ENCODE measurements around the gene RFC5. TPM values are rescaled to one million over a fixed set of nuclear protein-coding genes. Genes with fewer than 3 reads are reported as not detected.

Gene RFC5
- total RNA-seq, 1 donor from 2014 or later = 8.3 TPM

- peaks cover 37% of the 10 kb centered on the region for H3K36me3 Mint-ChIP-seq (ENCODE audit: low read depth, unreplicated experiment)
- peak overlapping the region; percentile 79 for H3K4me3 Mint-ChIP-seq (ENCODE audit: unreplicated experiment)
- H3K4me1 Mint-ChIP-seq (ENCODE audit: unreplicated experiment) = peaks cover 56% of the 10 kb centered on the region
- H3K9me3 Mint-ChIP-seq (ENCODE audit: unreplicated experiment) = no peaks in the 10 kb centered on the region
- peak overlapping the region; percentile 98 for H3K27ac Mint-ChIP-seq (ENCODE audit: unreplicated experiment)
- H3K27me3 Mint-ChIP-seq (ENCODE audit: unreplicated experiment) = peaks cover 29% of the 10 kb centered on the region
- TF ChIP-seq, protein P1, sequence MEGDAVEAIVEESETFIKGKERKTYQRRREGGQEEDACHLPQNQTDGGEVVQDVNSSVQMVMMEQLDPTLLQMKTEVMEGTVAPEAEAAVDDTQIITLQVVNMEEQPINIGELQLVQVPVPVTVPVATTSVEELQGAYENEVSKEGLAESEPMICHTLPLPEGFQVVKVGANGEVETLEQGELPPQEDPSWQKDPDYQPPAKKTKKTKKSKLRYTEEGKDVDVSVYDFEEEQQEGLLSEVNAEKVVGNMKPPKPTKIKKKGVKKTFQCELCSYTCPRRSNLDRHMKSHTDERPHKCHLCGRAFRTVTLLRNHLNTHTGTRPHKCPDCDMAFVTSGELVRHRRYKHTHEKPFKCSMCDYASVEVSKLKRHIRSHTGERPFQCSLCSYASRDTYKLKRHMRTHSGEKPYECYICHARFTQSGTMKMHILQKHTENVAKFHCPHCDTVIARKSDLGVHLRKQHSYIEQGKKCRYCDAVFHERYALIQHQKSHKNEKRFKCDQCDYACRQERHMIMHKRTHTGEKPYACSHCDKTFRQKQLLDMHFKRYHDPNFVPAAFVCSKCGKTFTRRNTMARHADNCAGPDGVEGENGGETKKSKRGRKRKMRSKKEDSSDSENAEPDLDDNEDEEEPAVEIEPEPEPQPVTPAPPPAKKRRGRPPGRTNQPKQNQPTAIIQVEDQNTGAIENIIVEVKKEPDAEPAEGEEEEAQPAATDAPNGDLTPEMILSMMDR (IDR thresholded peaks at IDR 0.05; ENCODE audit: unreplicated experiment) = no peak
- no peak for DNase-seq (ENCODE audit: low spot score)
Observed at GRCh38 chr12:118063576-118064391, 47.3 kb downstream of the RFC5 start.

- peaks cover 25% of the 10 kb centered on the region for H3K27me3 Mint-ChIP-seq (ENCODE audit: unreplicated experiment)
- TF ChIP-seq, protein P1 (IDR thresholded peaks at IDR 0.05; ENCODE audit: unreplicated experiment) = peak; percentile 20
- H3K9me3 Mint-ChIP-seq (ENCODE audit: unreplicated experiment) = no peaks in the 10 kb centered on the region
- peaks cover 39% of the 10 kb centered on the region for H3K36me3 Mint-ChIP-seq (ENCODE audit: low read depth, unreplicated experiment)
- peak overlapping the region; percentile 47 for H3K4me3 Mint-ChIP-seq (ENCODE audit: unreplicated experiment)
- H3K27ac Mint-ChIP-seq (ENCODE audit: unreplicated experiment) = peak overlapping the region; percentile 98
- H3K4me1 Mint-ChIP-seq (ENCODE audit: unreplicated experiment) = peaks cover 51% of the 10 kb centered on the region
- peak; percentile 27 for DNase-seq (ENCODE audit: low spot score)
Observed at GRCh38 chr12:118064608-118065007, 48.1 kb downstream of the RFC5 start.

DNA sequence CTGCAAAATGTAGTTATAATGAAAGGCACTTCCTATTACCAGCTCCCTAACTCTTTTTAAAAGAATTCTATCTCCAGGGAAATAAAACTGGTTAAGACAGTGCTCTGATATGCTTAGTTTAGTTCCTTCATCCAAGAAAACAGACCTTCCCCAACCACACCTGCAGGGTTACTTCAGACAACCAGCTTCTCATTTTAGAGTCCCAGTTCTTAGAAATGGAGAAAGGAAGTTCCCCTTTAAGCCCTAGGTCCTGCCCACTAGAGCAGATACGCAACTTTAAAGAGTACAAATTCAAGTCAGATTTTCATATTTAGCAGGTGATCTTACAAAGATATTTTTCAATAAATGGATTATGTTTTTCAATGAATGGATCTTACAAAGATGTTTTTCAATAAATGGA, 48.9 kb downstream of the RFC5 start:
- H3K4me1 Mint-ChIP-seq (ENCODE audit: unreplicated experiment) = peaks cover 46% of the 10 kb centered on the region
- TF ChIP-seq, protein P1 (IDR thresholded peaks at IDR 0.05; ENCODE audit: unreplicated experiment) = no peak
- peaks cover 36% of the 10 kb centered on the region for H3K36me3 Mint-ChIP-seq (ENCODE audit: low read depth, unreplicated experiment)
- no peak for DNase-seq (ENCODE audit: low spot score)
- H3K27me3 Mint-ChIP-seq (ENCODE audit: unreplicated experiment) = peaks cover 19% of the 10 kb centered on the region
- peak overlapping the region; percentile 73 for H3K4me3 Mint-ChIP-seq (ENCODE audit: unreplicated experiment)
- H3K9me3 Mint-ChIP-seq (ENCODE audit: unreplicated experiment) = no peaks in the 10 kb centered on the region
- peak overlapping the region; percentile 76 for H3K27ac Mint-ChIP-seq (ENCODE audit: unreplicated experiment)

DNA sequence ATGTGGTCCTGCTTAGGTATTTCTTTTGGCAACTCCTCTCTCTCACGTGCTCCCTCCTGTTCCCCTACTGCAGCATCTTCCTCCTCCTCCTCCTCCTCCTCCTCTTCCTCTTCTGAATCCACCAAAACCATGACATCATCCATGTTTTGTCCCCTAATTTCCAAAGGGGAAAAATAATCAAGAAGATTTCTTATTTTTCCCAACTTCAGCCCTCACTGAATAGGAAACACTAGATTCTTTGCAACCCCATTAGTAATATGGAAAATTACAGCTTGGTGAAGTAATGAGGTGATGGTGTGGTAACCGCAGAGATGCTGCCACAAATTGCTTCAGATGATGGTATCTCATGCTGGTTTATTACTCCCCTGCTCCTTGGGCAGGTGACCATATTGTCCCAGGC, 51.9 kb downstream of the RFC5 start:
- H3K4me1 Mint-ChIP-seq (ENCODE audit: unreplicated experiment) = peaks cover 32% of the 10 kb centered on the region
- no peak overlapping the region for H3K4me3 Mint-ChIP-seq (ENCODE audit: unreplicated experiment)
- peaks cover 46% of the 10 kb centered on the region for H3K36me3 Mint-ChIP-seq (ENCODE audit: low read depth, unreplicated experiment)
- H3K27me3 Mint-ChIP-seq (ENCODE audit: unreplicated experiment) = peaks cover 8% of the 10 kb centered on the region
- TF ChIP-seq, protein P1 (IDR thresholded peaks at IDR 0.05; ENCODE audit: unreplicated experiment) = no peak
- H3K27ac Mint-ChIP-seq (ENCODE audit: unreplicated experiment) = no peak overlapping the region
- no peak for DNase-seq (ENCODE audit: low spot score)
- H3K9me3 Mint-ChIP-seq (ENCODE audit: unreplicated experiment) = no peaks in the 10 kb centered on the region

- Mint-ChIP-seq H3K27ac (ENCODE audit: unreplicated experiment) (no peak overlapping the region), H3K27me3 (ENCODE audit: unreplicated experiment) (peaks cover 7% of the 10 kb centered on the region), H3K4me3 (ENCODE audit: unreplicated experiment) (peak overlapping the region; percentile 19), H3K4me1 (ENCODE audit: unreplicated experiment) (peaks cover 11% of the 10 kb centered on the region), H3K36me3 (ENCODE audit: low read depth, unreplicated experiment) (peaks cover 49% of the 10 kb centered on the region), H3K9me3 (ENCODE audit: unreplicated experiment) (no peaks in the 10 kb centered on the region)
- no peak for DNase-seq (ENCODE audit: low spot score)
- TF ChIP-seq, protein P1 (IDR thresholded peaks at IDR 0.05; ENCODE audit: unreplicated experiment) = no peak
Observed at GRCh38 chr12:118070650-118071049, 54.1 kb downstream of the RFC5 start.
